NT2/D1 (cell line): ENCODE measurements around the gene SMIM24.
A peak's percentile ranks its signal among the peaks of the same experiment; 100 is the strongest.

Experiments
- DNase-seq: peaks from one replicate; pipeline ENCODE4 v3.0.0-alpha.2; 2011; ENCODE audit warnings: low read depth, low spot score
- H3K27me3 ChIP-seq: 2 replicates; pipeline ENCODE4 v1.6.0; 2011; ENCODE audit warnings: mild to moderate bottlenecking; ENCODE audit not compliant: insufficient read length, insufficient read depth
- H3K36me3 ChIP-seq: 2 replicates; pipeline ENCODE4 v1.6.1; 2011; ENCODE audit warnings: mild to moderate bottlenecking, low read length, mixed read lengths; ENCODE audit not compliant: insufficient read depth, insufficient read length
- H3K4me1 ChIP-seq: 2 replicates; pipeline ENCODE4 v1.5.1; 2011; ENCODE audit not compliant: insufficient read depth, insufficient read length
- H3K4me3 ChIP-seq: 2 replicates; pipeline ENCODE4 v1.5.1; 2011; ENCODE audit warnings: low read depth; ENCODE audit not compliant: insufficient read length
- H3K9ac ChIP-seq: 2 replicates; pipeline ENCODE4 v1.6.0; 2011; ENCODE audit warnings: low read depth; ENCODE audit not compliant: insufficient read length
- H3K9me3 ChIP-seq: 2 replicates; pipeline ENCODE4 v1.5.1; 2011; ENCODE audit warnings: mild to moderate bottlenecking, low read length; ENCODE audit not compliant: insufficient read depth
- SUZ12 ChIP-seq: IDR thresholded peaks from 2 replicates; pipeline ENCODE4 v1.6.1; 2011; ENCODE audit not compliant: insufficient read length, insufficient read depth; ENCODE audit errors: extremely low read depth
- YY1 ChIP-seq: IDR thresholded peaks from 2 replicates; pipeline ENCODE4 v1.6.1; 2011; ENCODE audit not compliant: insufficient read length, insufficient read depth
- ZNF274 ChIP-seq: IDR thresholded peaks from 2 replicates; pipeline ENCODE4 v1.6.1; 2011; ENCODE audit warnings: mild to moderate bottlenecking, low read depth, low read length

Gene SMIM24

GRCh38 chr19:3507371-3508120 is 27.2 kb upstream of the SMIM24 start:
- H3K9ac ChIP-seq, result peak overlapping the region; percentile 95
- no peaks in the 10 kb centered on the region for H3K27me3 ChIP-seq
- TF ChIP-seq SUZ12 (no peak), ZNF274 (no peak), YY1 (no peak)
- peak overlapping the region; percentile 64 for H3K4me3 ChIP-seq
- no peaks in the 10 kb centered on the region for H3K9me3 ChIP-seq
- H3K4me1 ChIP-seq, result peaks cover 21% of the 10 kb centered on the region
- DNase-seq, result no peak
- H3K36me3 ChIP-seq, result peaks cover 44% of the 10 kb centered on the region

- Histone ChIP-seq H3K27me3 (no peaks in the 10 kb centered on the region), H3K4me1 (peaks cover 16% of the 10 kb centered on the region), H3K9ac (peak overlapping the region; percentile 95), H3K9me3 (no peaks in the 10 kb centered on the region), H3K36me3 (peaks cover 35% of the 10 kb centered on the region), H3K4me3 (peak overlapping the region; percentile 64)
- DNase-seq, result no peak
- TF ChIP-seq YY1 (no peak), ZNF274 (no peak), SUZ12 (no peak)
Measured at GRCh38 chr19:3506384-3507340, 26.3 kb upstream of the SMIM24 start.

GRCh38 chr19:3505598-3506383 is 25.5 kb upstream of the SMIM24 start, which contains the start of gene FZR1:
FZR1 (plus strand) TSS chr19:3506311; CDS start chr19:3522990, 16,679 bp downstream.
- DNase-seq, result peak; percentile 93
- no peaks in the 10 kb centered on the region for H3K27me3 ChIP-seq
- H3K9me3 ChIP-seq, result no peaks in the 10 kb centered on the region
- peak within 1 kb of the TSS; percentile 95 for H3K9ac ChIP-seq
- H3K36me3 ChIP-seq, result peaks cover 27% of the 10 kb centered on the region
- H3K4me1 ChIP-seq, result peaks cover 14% of the 10 kb centered on the region
- TF ChIP-seq YY1 (no peak), SUZ12 (no peak)
- H3K4me3 ChIP-seq, result peak within 1 kb of the TSS; percentile 64

DNA sequence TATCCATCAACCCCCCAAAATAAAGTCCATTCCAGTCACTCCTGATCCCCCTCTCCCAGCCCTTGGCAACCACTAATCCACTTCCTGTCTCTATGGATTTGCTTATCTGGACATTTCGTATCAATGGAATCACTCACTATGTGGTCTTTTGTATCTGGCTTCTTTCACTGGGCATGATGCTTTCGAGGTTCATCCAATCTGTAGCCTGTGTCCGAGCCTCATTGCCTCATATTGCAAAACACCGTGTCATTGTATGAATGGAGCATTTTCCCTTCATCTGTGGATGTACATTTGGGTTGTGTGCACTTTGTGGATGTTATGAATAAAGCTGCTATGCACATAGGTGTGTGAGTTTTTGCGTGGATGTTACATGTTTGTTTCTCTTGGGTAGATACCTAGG is 24.4 kb upstream of the SMIM24 start:
- no peak for DNase-seq
- peaks cover 6% of the 10 kb centered on the region for H3K4me1 ChIP-seq
- no peak overlapping the region for H3K4me3 ChIP-seq
- no peaks in the 10 kb centered on the region for H3K27me3 ChIP-seq
- peaks cover 16% of the 10 kb centered on the region for H3K36me3 ChIP-seq
- H3K9ac ChIP-seq, result no peak overlapping the region
- no peak for TF ChIP-seq ZNF274
- TF ChIP-seq YY1, result no peak
- no peak for TF ChIP-seq SUZ12
- H3K9me3 ChIP-seq, result no peaks in the 10 kb centered on the region

GRCh38 chr19:3503036-3503572 is 22.8 kb upstream of the SMIM24 start:
- Histone ChIP-seq H3K4me1 (no peaks in the 10 kb centered on the region), H3K9ac (no peak overlapping the region)
- no peak for TF ChIP-seq ZNF274

DNA sequence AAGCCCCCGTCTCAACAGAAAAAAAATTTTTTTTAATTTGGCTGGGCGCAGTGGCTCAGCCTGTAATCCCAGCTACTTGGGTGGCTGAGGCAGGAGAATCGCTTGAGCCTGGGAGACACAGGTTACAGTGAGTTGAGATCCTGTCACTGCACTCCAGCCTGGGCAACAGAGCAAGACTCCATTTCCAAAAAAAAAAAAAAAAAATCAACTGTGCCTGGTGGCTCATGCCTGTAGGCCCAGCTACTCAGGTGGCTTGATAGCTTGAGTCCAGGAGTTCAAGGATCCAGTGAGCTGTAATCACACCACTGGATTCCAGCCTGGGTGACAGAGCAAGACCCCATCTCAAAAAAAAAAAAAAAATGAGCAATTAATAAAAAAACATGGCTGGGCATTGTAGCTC is 21.5 kb upstream of the SMIM24 start:
- H3K9me3 ChIP-seq, result no peaks in the 10 kb centered on the region
- TF ChIP-seq SUZ12, result no peak
- TF ChIP-seq YY1, result no peak
- no peak for TF ChIP-seq ZNF274
- DNase-seq, result no peak
- no peaks in the 10 kb centered on the region for H3K27me3 ChIP-seq
- peaks cover 2% of the 10 kb centered on the region for H3K4me1 ChIP-seq
- H3K36me3 ChIP-seq, result peaks cover 25% of the 10 kb centered on the region
- H3K9ac ChIP-seq, result no peak overlapping the region
- no peak overlapping the region for H3K4me3 ChIP-seq

More at GRCh38 chr19:3503036-3503572, 22.8 kb upstream of the SMIM24 start:
- Histone ChIP-seq H3K4me3 (no peak overlapping the region), H3K9me3 (no peaks in the 10 kb centered on the region), H3K27me3 (no peaks in the 10 kb centered on the region), H3K36me3 (peaks cover 13% of the 10 kb centered on the region)
- DNase-seq, result no peak
